Ovary (tissue), 9 donors: ENCODE results near the gene GRIK3. TPM values are rescaled to one million over a fixed set of nuclear protein-coding genes. Genes with fewer than 3 reads are reported as not detected.

Experiments used
- DNase-seq, 5 donors: peaks; one replicate each; pipeline ENCODE4 v3.0.0-alpha.2; 2019 to 2020
- H3K27ac ChIP-seq, 2 donors: fragments of 200-600 bp; one replicate each; pipeline versions ENCODE4 v1.5.1 to v1.8.0; 2019 to 2022
- H3K27me3 ChIP-seq: fragments of 200-600 bp; one replicate; pipeline ENCODE4 v1.8.0; 2022
- H3K36me3 ChIP-seq: fragments of 200-600 bp; sonication (generic); one replicate; pipeline ENCODE4 v1.5.1; 2019
- H3K4me1 ChIP-seq: one replicate; pipeline ENCODE4 v1.8.1; 2013; ENCODE audit warnings: mild to moderate bottlenecking, moderate library complexity; ENCODE audit not compliant: insufficient read depth
- H3K4me3 ChIP-seq: fragments of 200-600 bp; sonication (generic); one replicate; pipeline ENCODE4 v1.5.1; 2017
- H3K9me3 ChIP-seq, 2 donors: fragments of 200-600 bp in 1 of 2; sonication (generic) in 1 of 2; one replicate each; pipeline versions ENCODE4 v1.5.1 to v1.8.1; 2013 to 2019; ENCODE audit warnings: mild to moderate bottlenecking in 1 of 2, moderate library complexity in 1 of 2
- CTCF ChIP-seq, 3 donors: fragments of 450-650 bp in 2 of 3; fragments of 200-600 bp in 1 of 3; IDR thresholded peaks; one replicate each; pipeline versions ENCODE4 v1.5.1 to v1.8.0; 2016 to 2022; ENCODE audit warnings: antibody characterized with exemption in 3 of 3, mild to moderate bottlenecking in 1 of 3
- EP300 ChIP-seq: sonication (generic); formaldehyde crosslinking; IDR thresholded peaks from one replicate; pipeline ENCODE4 v1.6.1; 2017; ENCODE audit warnings: antibody characterized with exemption
- POLR2A ChIP-seq: fragments of 450-650 bp; IDR thresholded peaks from one replicate; pipeline ENCODE4 v1.6.1; 2017; ENCODE audit warnings: antibody characterized with exemption, mild to moderate bottlenecking, moderate library complexity
- WGBS, 3 donors: extraction: QIAGEN DNeasy Blood & Tissue Kit in 1 of 3; methylation state at CpG; one replicate each; pipeline versions ENCODE4 v1.1.5 to v1.1.7; 2013 to 2017; 5-methylcytosine and 5-hydroxymethylcytosine counted together
- intact Hi-C, 4 donors: fragments of 100-400 bp; cut with DNase I; formaldehyde crosslinking; loops; one replicate each; pipeline versions ENCODE4 v1.11.0 to v1.15.1; 2022 to 2023
- polyA plus RNA-seq, 2 donors: library from polyadenylated mRNA; stranded (reverse); fragments of 200-250 nt in 1 of 2; fragments of 350-450 nt in 1 of 2; fragmentation: Illumina TruSeq in 1 of 2; extraction: RNeasy Lipid Tissue Mini Kit (QIAGEN cat#74804) in 1 of 2; gene quantifications; one replicate each; pipeline ENCODE4 v1.2.3, GENCODE V29; 2013 to 2014
- total RNA-seq, 7 donors: library from RNA; depleted of rRNA in 2 of 7; stranded (reverse); fragments of >200 nt in 2 of 7; fragmentation: NEBNext Ultra II Directional in 3 of 7; extraction: Animal tissue kit (Norgen Biotek cat#: 25700) in 3 of 7; gene quantifications; one replicate each; pipeline versions ENCODE4 v1.1.0 to v1.2.4, GENCODE V29; 2016 to 2023
- donor health status: DM: no; HTN: no; CAD: no; lungs with moderate emphysema.
- donor health status: DM: no; HTN: no; CAD: no.
- donor health status: Bipolar disorder and iron deficiency.
- donor health status: DM: yes; HTN: yes; CAD: no.
- donor health status: DM: no; HTN: no; CAD: no.
- donor health status: DM: yes; HTN: yes; CAD: no.

The GRIK3 gene
- total and polyA plus RNA-seq, 9 donors = 0.11 to 0.97 (median 0.32) TPM; not detected in 2

DNA sequence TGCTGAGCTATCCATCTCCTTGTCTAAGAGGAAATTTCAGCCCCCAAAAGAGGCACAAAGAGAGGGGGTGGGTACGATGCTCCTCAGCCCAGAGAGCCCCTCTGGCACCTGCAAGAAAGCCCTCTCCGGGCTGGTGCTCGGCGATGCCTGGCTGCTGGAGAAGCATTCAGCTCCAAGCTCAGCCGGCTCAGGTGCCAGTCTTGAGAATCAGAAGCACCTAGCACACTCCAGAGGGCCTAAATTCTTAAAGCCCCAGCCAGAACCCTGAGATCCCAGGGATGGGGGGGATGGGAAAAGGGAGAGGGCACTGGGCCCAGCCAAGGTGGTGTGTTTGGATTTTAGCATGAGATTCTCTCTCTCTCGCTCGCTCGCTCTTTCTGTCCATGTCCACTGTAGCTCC lies 2.9 kb downstream of the GRIK3 start:
- no peak for DNase-seq
- no peaks in the 10 kb centered on the region for H3K9me3 ChIP-seq
- whole genome bisulfite sequencing, 3 donors = 49 to 57% (median 56%) methylated on average over 8 of the region's 8 CpGs
- no peaks in the 10 kb centered on the region for H3K36me3 ChIP-seq
- no peaks in the 10 kb centered on the region for H3K27me3 ChIP-seq
- peaks cover 2% of the 10 kb centered on the region for H3K4me1 ChIP-seq
- no peak for TF ChIP-seq EP300
- TF ChIP-seq POLR2A = no peak
- no peak for TF ChIP-seq CTCF (IDR thresholded peaks at IDR 0.05)
- no peak overlapping the region for H3K27ac ChIP-seq
- no peak overlapping the region for H3K4me3 ChIP-seq
- intact Hi-C loops = no loop called here

- Histone ChIP-seq H3K4me1 (peaks cover 2% of the 10 kb centered on the region), H3K4me3 (no peak overlapping the region), H3K27me3 (no peaks in the 10 kb centered on the region), H3K27ac (no peak overlapping the region), H3K36me3 (no peaks in the 10 kb centered on the region), H3K9me3 (no peaks in the 10 kb centered on the region)
- WGBS, 3 donors = 31 to 33% (median 32%) methylated on average over 12 of the region's 12 CpGs
- no peak for DNase-seq
- intact Hi-C loops = no loop called here
- TF ChIP-seq EP300 = no peak
- TF ChIP-seq CTCF (IDR thresholded peaks at IDR 0.05) = no peak
- no peak for TF ChIP-seq POLR2A
Measured at GRCh38 chr1:37028981-37029617, 5.2 kb downstream of the GRIK3 start.

GRCh38 chr1:37021502-37021901 lies 12.8 kb downstream of the GRIK3 start:
- Histone ChIP-seq H3K4me1 (no peaks in the 10 kb centered on the region), H3K36me3 (no peaks in the 10 kb centered on the region), H3K27ac (no peak overlapping the region), H3K9me3 (no peaks in the 10 kb centered on the region), H3K4me3 (no peak overlapping the region), H3K27me3 (no peaks in the 10 kb centered on the region)
- intact Hi-C loops = no loop called here
- WGBS, 3 donors = 91 to 93% (median 91%) methylated on average over 2 of the region's 2 CpGs
- no peak for TF ChIP-seq POLR2A
- no peak for TF ChIP-seq EP300
- no peak for TF ChIP-seq CTCF (IDR thresholded peaks at IDR 0.05)
- DNase-seq = no peak

DNA sequence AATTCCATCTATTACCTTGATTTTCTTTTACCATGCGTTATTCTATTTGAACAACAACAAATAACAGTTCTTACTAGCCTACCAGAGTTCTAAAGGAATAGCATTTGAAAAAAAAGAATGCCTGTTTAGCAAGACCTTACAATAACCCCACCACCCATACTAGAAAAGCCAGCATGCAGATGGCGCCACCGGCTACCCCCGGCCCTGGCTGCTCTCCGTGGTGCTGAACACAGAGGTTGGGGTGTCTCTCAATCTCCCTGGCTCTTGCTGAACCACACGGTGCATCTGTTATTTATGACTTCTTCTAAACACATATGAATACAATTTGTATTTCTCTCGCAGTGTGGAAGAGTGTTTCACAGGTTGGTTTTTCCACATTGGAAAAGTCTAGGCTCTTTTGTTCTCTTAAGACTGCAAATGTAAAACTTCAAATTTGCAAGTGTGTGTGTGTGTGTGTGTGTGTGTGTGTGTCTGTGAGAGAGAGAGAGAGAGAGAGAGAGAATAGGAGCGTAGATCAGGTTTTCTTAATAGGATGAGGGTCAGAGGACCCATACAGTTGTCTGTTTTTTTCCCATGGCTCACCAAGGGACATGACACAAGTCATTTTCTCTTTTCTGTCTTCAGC lies 13.6 kb downstream of the GRIK3 start:
- intact Hi-C loops = no loop called here
- H3K27ac ChIP-seq = no peak overlapping the region
- H3K27me3 ChIP-seq = no peaks in the 10 kb centered on the region
- H3K4me3 ChIP-seq = no peak overlapping the region
- WGBS, 3 donors = 4 to 7% (median 6%) methylated on average over 8 of the region's 8 CpGs
- TF ChIP-seq CTCF (IDR thresholded peaks at IDR 0.05) = no peak
- no peak for TF ChIP-seq EP300
- no peak for TF ChIP-seq POLR2A
- H3K36me3 ChIP-seq = no peaks in the 10 kb centered on the region
- no peak for DNase-seq
- no peaks in the 10 kb centered on the region for H3K9me3 ChIP-seq
- no peaks in the 10 kb centered on the region for H3K4me1 ChIP-seq
